Measurements from ENCODE around the gene TKTL1.

The TKTL1 gene

GRCh38 chrX:154378799-154379568, 83.4 kb downstream of the TKTL1 start, which contains the start of gene EMD:
TSS of gene EMD (plus strand) at chrX:154379295. CDS start at chrX:154379485, 190 bp downstream.
- DNase-seq = peak; percentile 84 to 100 (median 94)

- DNase-seq = no peak
These were observed 84.0 kb downstream of the TKTL1 start for GRCh38 chrX:154379569-154379951.

Measured in C1 segment of cervical spinal cord (tissue), 14 donors.